ENCODE data around the gene DPP7. TPM values are rescaled to one million over a fixed set of nuclear protein-coding genes. Genes with fewer than 3 reads are reported as not detected.
A peak's percentile ranks its signal among the peaks of the same experiment; 100 is the strongest.

The DPP7 gene
- total and polyA plus RNA-seq, 8 donors: 87.3 to 526 (median 104) TPM

- Histone ChIP-seq H3K27me3 (no peaks in the 10 kb centered on the region), H3K4me3 (peak within 1 kb of the TSS; percentile 10 to 49 (median 26)), H3K4me1 (peaks cover 0 to 13% (median 13%) of the 10 kb centered on the region in 3 donors), H3K27ac (peak within 1 kb of the TSS; percentile 54 to 86 (median 78)), H3K9me3 (no peaks in the 10 kb centered on the region), H3K36me3 (no peaks in the 10 kb centered on the region)
- peak; percentile 88 to 93 (median 90) for ATAC-seq
- DNase-seq: peak; percentile 85 to 96 (median 88)
- intact Hi-C loops (cut with DNase I): no loop called here
- no peak for TF ChIP-seq CTCF (IDR thresholded peaks at IDR 0.05)
- no peak for FAIRE-seq
- 0% methylated on average over 45 to 74 of the region's 74 CpGs for WGBS, 2 donors
These were observed 44.2 kb downstream of the DPP7 start, which contains the start of gene SAPCD2 for GRCh38 chr9:137070201-137070905. SAPCD2 (minus strand) TSS chr9:137070557; CDS start chr9:137070460, 97 bp downstream.

- 7 to 8% methylated on average over 48 to 52 of the region's 52 CpGs for WGBS, 2 donors
- no peaks in the 10 kb centered on the region for H3K27me3 ChIP-seq
- peaks cover 0 to 13% (median 13%) of the 10 kb centered on the region in 3 donors for H3K4me1 ChIP-seq
- intact Hi-C loops (cut with DNase I): no loop called here
- FAIRE-seq (no peak), DNase-seq (peak in 3 of 6 donors; percentile 20 to 85 (median 44)), ATAC-seq (no peak)
- H3K4me3 ChIP-seq: peak overlapping the region in 1 of 4 donors; percentile 49
- no peaks in the 10 kb centered on the region for H3K36me3 ChIP-seq
- H3K27ac ChIP-seq: no peak overlapping the region
- no peaks in the 10 kb centered on the region for H3K9me3 ChIP-seq
- TF ChIP-seq CTCF (IDR thresholded peaks at IDR 0.05): no peak
These were observed 44.9 kb downstream of the DPP7 start for GRCh38 chr9:137069508-137070091.

GRCh38 chr9:137068539-137069507 lies 45.7 kb downstream of the DPP7 start:
- peak in 3 of 6 donors; percentile 27 to 74 (median 46) for DNase-seq
- 81 to 87% methylated on average over 16 to 17 of the region's 17 CpGs for WGBS, 2 donors
- H3K27ac ChIP-seq: no peak overlapping the region
- H3K36me3 ChIP-seq: no peaks in the 10 kb centered on the region
- H3K4me3 ChIP-seq: no peak overlapping the region
- H3K9me3 ChIP-seq: no peaks in the 10 kb centered on the region
- no peak for TF ChIP-seq CTCF (IDR thresholded peaks at IDR 0.05)
- no peak for FAIRE-seq
- intact Hi-C loops (cut with DNase I): no loop called here
- H3K4me1 ChIP-seq: peaks cover 0 to 13% (median 13%) of the 10 kb centered on the region in 3 donors
- H3K27me3 ChIP-seq: no peaks in the 10 kb centered on the region
- no peak for ATAC-seq

GRCh38 chr9:137067860-137068538 lies 46.5 kb downstream of the DPP7 start:
- FAIRE-seq: no peak
- TF ChIP-seq CTCF (IDR thresholded peaks at IDR 0.05): peak; percentile 64 to 83 (median 74)
- Histone ChIP-seq H3K9me3 (no peaks in the 10 kb centered on the region), H3K27me3 (no peaks in the 10 kb centered on the region), H3K4me3 (no peak overlapping the region), H3K4me1 (peaks cover 0 to 13% (median 13%) of the 10 kb centered on the region in 3 donors), H3K36me3 (no peaks in the 10 kb centered on the region), H3K27ac (no peak overlapping the region)
- ATAC-seq: peak; percentile 46 to 68 (median 67)
- intact Hi-C loops (cut with DNase I): no loop called here
- peak; percentile 74 to 94 (median 87) for DNase-seq
- WGBS, 2 donors: 51 to 55% methylated on average over 12 of the region's 12 CpGs

Data from pancreas (tissue), 10 donors.